K562 (cell line): ENCODE measurements around the gene WFIKKN1. TPM values are rescaled to one million over a fixed set of nuclear protein-coding genes. Genes with fewer than 3 reads are reported as not detected.

Experiments
- AFF4 ChIP-seq: sonication (generic); formaldehyde crosslinking; IDR thresholded peaks from 2 replicates; pipeline ENCODE4 v1.8.0; 2023; ENCODE audit warnings: mild to moderate bottlenecking, missing genetic modification reagents
- BMI1 ChIP-seq: fragments of 150-350 bp; IDR thresholded peaks from 2 replicates; pipeline ENCODE4 v1.6.1; 2014; ENCODE audit warnings: low read length
- CBX3 ChIP-seq, 2 experiments: IDR thresholded peaks; 1 replicate in 1 of 2; 2 replicates in 1 of 2; pipeline ENCODE4 v1.6.1; 2012; ENCODE audit warnings: inconsistent platforms in 2 of 2, low read length in 2 of 2, borderline replicate concordance in 1 of 2, control low read depth in 1 of 2
- FIP1L1 ChIP-seq: fragments of 200-400 bp; formaldehyde crosslinking; IDR thresholded peaks from 2 replicates; pipeline ENCODE4 v1.6.1; 2018; ENCODE audit warnings: mild to moderate bottlenecking, low read depth, low read length; ENCODE audit not compliant: poor library complexity, severe bottlenecking
- MCM7 ChIP-seq, 2 experiments: fragments of 450-650 bp; IDR thresholded peaks; 2 replicates each; pipeline ENCODE4 v1.6.1; 2016 to 2018
- MTA1 ChIP-seq: fragments of 450-650 bp; IDR thresholded peaks from 2 replicates; pipeline ENCODE4 v1.6.1; 2017; ENCODE audit warnings: borderline replicate concordance
- POLR2G ChIP-seq: fragments of 200-400 bp; formaldehyde crosslinking; IDR thresholded peaks from 2 replicates; pipeline ENCODE4 v1.6.1; 2017; ENCODE audit warnings: low read depth, mild to moderate bottlenecking, antibody characterized with exemption, low read length, moderate library complexity
- POLR2H ChIP-seq: IDR thresholded peaks from 2 replicates; pipeline ENCODE4 v1.6.1; 2016; ENCODE audit warnings: missing genetic modification characterization, low read depth, mild to moderate bottlenecking, control low read depth, missing compliant biosample characterization, moderate library complexity
- RCOR1 ChIP-seq, 2 experiments: IDR thresholded peaks; 2 replicates each; pipeline ENCODE4 v1.6.1; 2012; ENCODE audit warnings: low read depth in 2 of 2, low read length in 2 of 2, borderline replicate concordance in 1 of 2, improper control_type of control experiment in 1 of 2
- SRF ChIP-seq, 2 experiments: fragments of 250-450, 450-650 bp in 1 of 2; sonication (Bioruptor Pico) in 1 of 2; sonication (generic) in 1 of 2; formaldehyde crosslinking; IDR thresholded peaks; 2 replicates each; pipeline versions ENCODE4 v1.5.0 to v1.5.1; 2020 to 2022; ENCODE audit warnings: mild to moderate bottlenecking in 1 of 2, missing genetic modification reagents in 1 of 2
- ZBED1 ChIP-seq: IDR thresholded peaks from 2 replicates; pipeline ENCODE4 v1.6.1; 2014
- ZBTB40 ChIP-seq, 2 experiments: fragments of 450-650 bp in 1 of 2; sonication (generic) in 1 of 2; formaldehyde crosslinking in 1 of 2; IDR thresholded peaks; 2 replicates each; pipeline versions ENCODE4 v1.7.1 to v1.9.0; 2016 to 2022; ENCODE audit warnings: inconsistent platforms in 1 of 2, mild to moderate bottlenecking in 1 of 2, missing genetic modification reagents in 1 of 2
- ZNF57 ChIP-seq: fragments of 450-650 bp; formaldehyde crosslinking; IDR thresholded peaks from 2 replicates; pipeline ENCODE4 v1.4.0; 2020; ENCODE audit warnings: mild to moderate bottlenecking, moderate library complexity
- polyA plus RNA-seq, 8 experiments: library from polyadenylated mRNA; depleted of rRNA in 4 of 8; stranded (reverse) in 5 of 8; unstranded in 3 of 8; fragments of >200 nt; fragmentation: Nextera tagmentation in 2 of 8; fragmentation: Illumina TruSeq in 1 of 8; extraction: Ambion mirVana in 2 of 8; extraction: Trizol in 1 of 8; gene quantifications; 2 replicates each; pipeline versions ENCODE4 v1.2.1 to v1.2.3, GENCODE V29; 2011 to 2014; ENCODE audit warnings: inconsistent platforms in 1 of 8, missing spikeins in 1 of 8
- total RNA-seq, 7 experiments: library from RNA; depleted of rRNA in 6 of 7; stranded (reverse); fragments of >200 nt in 6 of 7; fragmentation: Illumina TruSeq in 2 of 7; extraction: Trizol in 2 of 7; gene quantifications; 2 replicates each; pipeline versions ENCODE4 v1.2.1 to v1.2.3, GENCODE V29; 2011 to 2021; ENCODE audit warnings: low replicate concordance in 1 of 7

Gene WFIKKN1
- total and polyA plus RNA-seq, 9 of the 15 experiments (the other 6 are each of a cell fraction or from before 2014, with no cell fraction given) = 0.14 to 1.1 (median 0.50) TPM; not detected in 4

- TF ChIP-seq AFF4 = 0 out of 2 replicates have a peak, but pooled peaks have one; percentile 14
- no peak for TF ChIP-seq POLR2H (tag)
- TF ChIP-seq RCOR1 (IDR thresholded peaks at IDR 0.05; ENCODE audit: borderline replicate concordance in 1 of 2, low read depth in 2 of 2, low read length in 2 of 2) = peak; percentile 42 to 82
- peak; percentile 63 for TF ChIP-seq FIP1L1
- peak; percentile 55; the same call in 1 of the 2 replicates for TF ChIP-seq MTA1
- peak in 1 of 2 experiments; percentile 61; a peak in 1 of 4 replicates for TF ChIP-seq SRF (CRISPR knock-in tag; IDR thresholded peaks at IDR 0.05)
- TF ChIP-seq ZNF57 (CRISPR knock-in tag) = 0 out of 2 replicates have a peak, but pooled peaks have one; percentile 22
- TF ChIP-seq CBX3 (IDR thresholded peaks at IDR 0.05; ENCODE audit: borderline replicate concordance in 1 of 2, low read length in 2 of 2) = peak in 1 of 2 experiments; percentile 73; a peak in 1 of 3 replicates
- no peak for TF ChIP-seq ZBED1
- TF ChIP-seq MCM7 (IDR thresholded peaks at IDR 0.05) = no peak
- TF ChIP-seq BMI1 = no peak
- TF ChIP-seq POLR2G = peak; percentile 87
- TF ChIP-seq ZBTB40 (IDR thresholded peaks at IDR 0.05) = 0 out of 2 replicates have a peak, but pooled peaks have one; percentile 19
- TF ChIP-seq ZBTB40 (CRISPR knock-in tag; IDR thresholded peaks at IDR 0.05) = no peak
These were observed 44.4 kb downstream of the WFIKKN1 start, which contains the start of gene RHBDL1 (continued) for GRCh38 chr16:674968-675883.
